GM21390 (cell line): ENCODE results near the gene PAQR5.
"Not testable (repeated sequence)": the region's sequence is repeated elsewhere in the genome, so short reads cannot be mapped to it uniquely, and the experiment has no call there.

Experiments used
- ATAC-seq: cut with Tn5 transposase; IDR thresholded peaks from one replicate; pipeline ENCODE4 v1.9.1; 2021; ENCODE audit not compliant: unreplicated experiment

PAQR5 gene

GRCh38 chr15:69314736-69315135, 16.0 kb downstream of the PAQR5 start:
- ATAC-seq: no peak

- no peak for ATAC-seq
Observed at GRCh38 chr15:69315402-69316110, 16.8 kb downstream of the PAQR5 start.

GRCh38 chr15:69316291-69316690, 17.6 kb downstream of the PAQR5 start:
- ATAC-seq: no peak

- ATAC-seq: no peak
Observed at GRCh38 chr15:69317392-69317841, 18.7 kb downstream of the PAQR5 start.

- no peak for ATAC-seq
Observed at GRCh38 chr15:69318033-69318432, 19.3 kb downstream of the PAQR5 start.

GRCh38 chr15:69319384-69320375, 21.0 kb downstream of the PAQR5 start:
- ATAC-seq: no peak

- no peak for ATAC-seq
Observed at GRCh38 chr15:69320977-69321554, 22.4 kb downstream of the PAQR5 start.

GRCh38 chr15:69323893-69324430, 25.2 kb downstream of the PAQR5 start:
- no peak for ATAC-seq

- ATAC-seq: no peak
Observed at GRCh38 chr15:69324565-69324964, 25.9 kb downstream of the PAQR5 start.

GRCh38 chr15:69325456-69325971, 26.8 kb downstream of the PAQR5 start:
- no peak for ATAC-seq

- ATAC-seq: no peak
Observed at GRCh38 chr15:69328080-69328479, 29.4 kb downstream of the PAQR5 start.

- no peak for ATAC-seq
Observed at GRCh38 chr15:69328739-69329138, 30.0 kb downstream of the PAQR5 start.

- ATAC-seq: no peak
Observed at GRCh38 chr15:69337138-69337537, 38.4 kb downstream of the PAQR5 start.

- no peak for ATAC-seq
Observed at GRCh38 chr15:69338535-69339213, 40.0 kb downstream of the PAQR5 start.

GRCh38 chr15:69339214-69339543, 40.5 kb downstream of the PAQR5 start:
- ATAC-seq: not testable (repeated sequence)

GRCh38 chr15:69340243-69340900, 41.7 kb downstream of the PAQR5 start:
- ATAC-seq: no peak

- ATAC-seq: no peak
Observed at GRCh38 chr15:69341356-69341755, 42.6 kb downstream of the PAQR5 start.

GRCh38 chr15:69342460-69343076, 43.9 kb downstream of the PAQR5 start:
- ATAC-seq: no peak

GRCh38 chr15:69343133-69343532, 44.4 kb downstream of the PAQR5 start:
- ATAC-seq: no peak

GRCh38 chr15:69344238-69344637, 45.5 kb downstream of the PAQR5 start:
- ATAC-seq: no peak
